Testis (tissue), 2 donors: ENCODE measurements around the gene TMEM74B.

ENCODE experiments used
- POLR2A ChIP-seq: fragments of 450-650 bp; IDR thresholded peaks from one replicate; pipeline ENCODE4 v1.6.1; 2017; ENCODE audit warnings: antibody characterized with exemption, mild to moderate bottlenecking, moderate library complexity
- TF ChIP-seq, protein P1 (sequence below), 3 experiments: fragments of 450-650 bp in 2 of 3; fragments of 200-600 bp in 1 of 3; sonication (generic) in 1 of 3; IDR thresholded peaks; one replicate each; pipeline ENCODE4 v1.5.1; 2016 to 2019; ENCODE audit warnings: antibody characterized with exemption in 3 of 3, mild to moderate bottlenecking in 2 of 3, moderate library complexity in 1 of 3

DNA sequence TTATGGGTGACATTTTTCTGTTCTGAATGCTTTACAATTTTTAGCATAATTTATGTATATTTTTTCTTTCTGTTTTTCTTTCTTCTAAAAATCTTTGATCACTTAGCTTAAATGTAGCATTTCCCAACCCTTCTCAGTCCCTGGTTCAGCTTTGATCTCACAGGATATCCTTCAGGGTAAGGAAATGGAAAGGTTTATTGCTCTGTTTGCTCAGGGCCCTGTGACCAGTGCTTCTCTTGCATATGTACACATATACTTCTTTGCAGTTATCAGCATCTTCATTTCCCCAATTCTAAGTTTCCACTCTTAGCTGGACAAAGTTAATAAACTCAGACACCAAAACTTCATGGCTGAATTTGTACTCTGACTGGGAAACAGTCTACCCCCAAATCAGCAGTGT lies 30.6 kb downstream of the TMEM74B start:
- TF ChIP-seq, protein P1, sequence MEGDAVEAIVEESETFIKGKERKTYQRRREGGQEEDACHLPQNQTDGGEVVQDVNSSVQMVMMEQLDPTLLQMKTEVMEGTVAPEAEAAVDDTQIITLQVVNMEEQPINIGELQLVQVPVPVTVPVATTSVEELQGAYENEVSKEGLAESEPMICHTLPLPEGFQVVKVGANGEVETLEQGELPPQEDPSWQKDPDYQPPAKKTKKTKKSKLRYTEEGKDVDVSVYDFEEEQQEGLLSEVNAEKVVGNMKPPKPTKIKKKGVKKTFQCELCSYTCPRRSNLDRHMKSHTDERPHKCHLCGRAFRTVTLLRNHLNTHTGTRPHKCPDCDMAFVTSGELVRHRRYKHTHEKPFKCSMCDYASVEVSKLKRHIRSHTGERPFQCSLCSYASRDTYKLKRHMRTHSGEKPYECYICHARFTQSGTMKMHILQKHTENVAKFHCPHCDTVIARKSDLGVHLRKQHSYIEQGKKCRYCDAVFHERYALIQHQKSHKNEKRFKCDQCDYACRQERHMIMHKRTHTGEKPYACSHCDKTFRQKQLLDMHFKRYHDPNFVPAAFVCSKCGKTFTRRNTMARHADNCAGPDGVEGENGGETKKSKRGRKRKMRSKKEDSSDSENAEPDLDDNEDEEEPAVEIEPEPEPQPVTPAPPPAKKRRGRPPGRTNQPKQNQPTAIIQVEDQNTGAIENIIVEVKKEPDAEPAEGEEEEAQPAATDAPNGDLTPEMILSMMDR (IDR thresholded peaks at IDR 0.05) = no peak
- no peak for TF ChIP-seq POLR2A
